ENCODE results near the gene GRIN1.
A peak's percentile ranks its signal among the peaks of the same experiment; 100 is the strongest.

GRIN1 gene

GRCh38 chr9:137194388-137194787 lies 55.4 kb downstream of the GRIN1 start:
- H3K4me3 ChIP-seq (ENCODE audit: low read depth, low read length): no peak overlapping the region
- no peaks in the 10 kb centered on the region for H3K27me3 ChIP-seq (replicated peaks)
- peaks cover 13% of the 10 kb centered on the region for H3K36me3 ChIP-seq (replicated peaks)
- no peak for TF ChIP-seq CTCF (IDR thresholded peaks at IDR 0.05; ENCODE audit: low read depth, low read length, missing control alignments)
- no peak overlapping the region for H3K27ac ChIP-seq
- in situ Hi-C loops (cut with HindIII; ENCODE audit: low pct_ligation_motif_present, low sequenced_read_pairs): no loop called here
- no peak for DNase-seq

- no peak overlapping the region for H3K27ac ChIP-seq
- peaks cover 11% of the 10 kb centered on the region for H3K36me3 ChIP-seq (replicated peaks)
- TF ChIP-seq CTCF (IDR thresholded peaks at IDR 0.05; ENCODE audit: low read depth, low read length, missing control alignments): no peak
- in situ Hi-C loops (cut with HindIII; ENCODE audit: low pct_ligation_motif_present, low sequenced_read_pairs): no loop called here
- DNase-seq: no peak
- no peaks in the 10 kb centered on the region for H3K27me3 ChIP-seq (replicated peaks)
- H3K4me3 ChIP-seq (ENCODE audit: low read depth, low read length): no peak overlapping the region
Observed at GRCh38 chr9:137194909-137195308, 56.0 kb downstream of the GRIN1 start.

- in situ Hi-C loops (cut with HindIII; ENCODE audit: low pct_ligation_motif_present, low sequenced_read_pairs): no loop called here
Observed at GRCh38 chr9:137195525-137196220, 56.7 kb downstream of the GRIN1 start.

GRCh38 chr9:137198051-137198901 lies 59.3 kb downstream of the GRIN1 start:
- no peaks in the 10 kb centered on the region for H3K27me3 ChIP-seq (replicated peaks)
- H3K4me3 ChIP-seq (ENCODE audit: low read depth, low read length): no peak overlapping the region
- no peak overlapping the region for H3K27ac ChIP-seq
- H3K36me3 ChIP-seq (replicated peaks): no peaks in the 10 kb centered on the region
- no peak for DNase-seq
- TF ChIP-seq CTCF (IDR thresholded peaks at IDR 0.05; ENCODE audit: low read depth, low read length, missing control alignments): no peak
- in situ Hi-C loops (cut with HindIII; ENCODE audit: low pct_ligation_motif_present, low sequenced_read_pairs): no loop called here

More at GRCh38 chr9:137195525-137196220, 56.7 kb downstream of the GRIN1 start:
- Histone ChIP-seq H3K4me3 (ENCODE audit: low read depth, low read length) (no peak overlapping the region), H3K36me3 (replicated peaks) (peaks cover 8% of the 10 kb centered on the region), H3K27ac (no peak overlapping the region), H3K27me3 (replicated peaks) (no peaks in the 10 kb centered on the region)
- no peak for DNase-seq
- no peak for TF ChIP-seq CTCF (IDR thresholded peaks at IDR 0.05; ENCODE audit: low read depth, low read length, missing control alignments)

GRCh38 chr9:137198902-137199283 lies 59.9 kb downstream of the GRIN1 start:
- H3K27ac ChIP-seq: no peak overlapping the region
- in situ Hi-C loops (cut with HindIII; ENCODE audit: low pct_ligation_motif_present, low sequenced_read_pairs): no loop called here

More at GRCh38 chr9:137198902-137199283, 59.9 kb downstream of the GRIN1 start:
- DNase-seq: no peak
- Histone ChIP-seq H3K27me3 (replicated peaks) (no peaks in the 10 kb centered on the region), H3K36me3 (replicated peaks) (no peaks in the 10 kb centered on the region), H3K4me3 (ENCODE audit: low read depth, low read length) (peak overlapping the region; percentile 46)
- no peak for TF ChIP-seq CTCF (IDR thresholded peaks at IDR 0.05; ENCODE audit: low read depth, low read length, missing control alignments)
